ENCODE results near the gene OPA1. TPM values are rescaled to one million over a fixed set of nuclear protein-coding genes. Genes with fewer than 3 reads are reported as not detected.

Gene OPA1
- total RNA-seq, 4 donors from 2014 or later, result 20.3 to 68.4 (median 39.7) TPM

- Histone ChIP-seq H3K9me3 (no peaks in the 10 kb centered on the region), H3K36me3 (no peaks in the 10 kb centered on the region), H3K27ac (no peak overlapping the region), H3K4me1 (no peaks in the 10 kb centered on the region), H3K4me3 (no peak overlapping the region), H3K27me3 (no peaks in the 10 kb centered on the region)
- DNase-seq, result no peak
- intact Hi-C loops (cut with DNase I; ENCODE audit: low total_unique reads), result no loop called here
- TF ChIP-seq CTCF (IDR thresholded peaks at IDR 0.05), result no peak
- no peak for TF ChIP-seq POLR2A (IDR thresholded peaks at IDR 0.05)
Observed at GRCh38 chr3:193732391-193732790, 139.4 kb downstream of the OPA1 start.

DNA sequence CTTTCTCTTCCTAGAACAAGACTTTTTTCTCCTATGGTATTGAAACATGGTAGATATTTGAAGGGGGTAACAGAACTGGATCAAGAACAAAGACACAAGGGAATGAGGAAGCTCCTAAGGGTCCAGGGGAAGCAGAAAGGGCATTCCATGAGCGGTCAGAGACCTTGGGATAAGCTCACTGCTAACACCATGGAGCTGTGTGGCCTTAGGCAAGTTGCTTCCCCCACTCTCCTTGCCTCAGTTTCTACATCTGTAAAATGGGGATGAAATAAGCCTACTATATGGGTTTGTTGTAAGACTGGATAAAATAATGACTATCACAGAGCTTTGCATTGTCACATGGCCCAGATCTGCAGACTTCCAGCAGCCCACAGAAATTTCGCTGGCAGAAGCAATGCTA, 139.8 kb downstream of the OPA1 start:
- Histone ChIP-seq H3K4me1 (no peaks in the 10 kb centered on the region), H3K9me3 (no peaks in the 10 kb centered on the region), H3K27ac (no peak overlapping the region), H3K27me3 (no peaks in the 10 kb centered on the region), H3K36me3 (no peaks in the 10 kb centered on the region), H3K4me3 (no peak overlapping the region)
- intact Hi-C loops (cut with DNase I; ENCODE audit: low total_unique reads), result no loop called here
- TF ChIP-seq POLR2A (IDR thresholded peaks at IDR 0.05), result no peak
- TF ChIP-seq CTCF (IDR thresholded peaks at IDR 0.05), result no peak
- DNase-seq, result no peak

DNA sequence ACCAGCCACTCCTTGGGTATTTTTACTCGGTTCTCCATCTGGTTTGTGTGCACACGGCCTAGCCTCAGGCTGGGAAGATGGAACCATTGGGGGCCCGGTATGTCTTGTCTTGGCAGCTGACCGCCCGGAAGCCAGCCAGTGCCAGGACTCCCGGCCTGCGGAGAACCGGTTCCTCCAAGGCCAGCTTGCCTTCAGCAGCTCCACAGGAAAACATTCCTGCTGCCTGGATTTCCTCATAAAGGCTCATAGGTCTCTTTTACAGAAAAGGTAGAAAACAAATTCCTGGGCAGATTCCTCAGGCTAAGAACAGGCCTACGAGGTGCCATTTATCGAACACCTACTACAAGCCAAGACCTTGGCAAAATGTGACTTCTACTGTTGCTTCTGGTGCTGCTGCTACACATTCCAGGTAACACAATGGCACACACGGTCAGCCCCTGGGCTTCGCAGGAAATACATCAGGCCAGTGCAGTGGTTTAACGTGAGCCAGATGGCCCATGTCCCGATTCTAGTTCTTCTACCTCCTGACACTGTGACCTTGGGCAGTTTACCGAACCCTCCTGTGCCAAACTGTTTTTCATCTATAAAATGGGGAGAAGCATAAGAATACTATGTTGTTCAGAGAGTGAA, 141.8 kb downstream of the OPA1 start:
- Histone ChIP-seq H3K4me3 (no peak overlapping the region), H3K9me3 (no peaks in the 10 kb centered on the region), H3K4me1 (no peaks in the 10 kb centered on the region), H3K27ac (no peak overlapping the region), H3K27me3 (no peaks in the 10 kb centered on the region), H3K36me3 (no peaks in the 10 kb centered on the region)
- intact Hi-C loops (cut with DNase I; ENCODE audit: low total_unique reads), result no loop called here
- no peak for DNase-seq
- TF ChIP-seq CTCF (IDR thresholded peaks at IDR 0.05) (no peak), POLR2A (IDR thresholded peaks at IDR 0.05) (no peak)

DNA sequence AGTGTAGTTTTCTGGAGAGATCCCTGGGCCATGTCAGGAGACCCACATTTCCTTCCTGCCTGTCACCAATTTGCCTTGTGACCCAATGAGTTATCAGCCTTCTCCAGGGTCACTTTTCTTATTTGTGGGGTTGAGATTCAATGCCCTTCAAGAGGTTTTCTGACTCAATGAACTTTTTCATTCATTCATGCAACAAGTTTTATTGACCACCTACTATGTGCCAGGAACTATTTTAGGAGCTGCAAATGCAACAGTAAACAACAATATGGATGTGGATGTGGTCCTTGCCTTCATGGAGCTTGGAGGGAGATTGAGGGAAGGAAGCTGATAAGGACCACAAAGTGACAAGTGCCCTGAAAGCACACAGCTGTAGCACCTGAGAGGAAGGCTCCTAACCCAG, 142.8 kb downstream of the OPA1 start:
- H3K9me3 ChIP-seq, result no peaks in the 10 kb centered on the region
- no peaks in the 10 kb centered on the region for H3K36me3 ChIP-seq
- no peak for DNase-seq
- H3K27ac ChIP-seq, result no peak overlapping the region
- intact Hi-C loops (cut with DNase I; ENCODE audit: low total_unique reads), result no loop called here
- no peak overlapping the region for H3K4me3 ChIP-seq
- no peaks in the 10 kb centered on the region for H3K27me3 ChIP-seq
- TF ChIP-seq CTCF (IDR thresholded peaks at IDR 0.05), result no peak
- TF ChIP-seq POLR2A (IDR thresholded peaks at IDR 0.05), result no peak
- no peaks in the 10 kb centered on the region for H3K4me1 ChIP-seq

GRCh38 chr3:193736616-193737015, 143.6 kb downstream of the OPA1 start:
- Histone ChIP-seq H3K4me3 (no peak overlapping the region), H3K27ac (no peak overlapping the region), H3K36me3 (no peaks in the 10 kb centered on the region), H3K9me3 (no peaks in the 10 kb centered on the region), H3K27me3 (no peaks in the 10 kb centered on the region), H3K4me1 (no peaks in the 10 kb centered on the region)
- TF ChIP-seq POLR2A (IDR thresholded peaks at IDR 0.05) (no peak), CTCF (IDR thresholded peaks at IDR 0.05) (no peak)
- intact Hi-C loops (cut with DNase I; ENCODE audit: low total_unique reads), result no loop called here
- DNase-seq, result no peak

All from uterus (tissue), 4 donors.